HG02970 (cell line): ENCODE data around the gene SAP25.

Source experiments
- ATAC-seq: cut with Tn5 transposase; IDR thresholded peaks from one replicate; pipeline ENCODE4 v1.9.1; 2021; ENCODE audit warnings: mild to moderate bottlenecking, moderate library complexity, moderate number of reproducible peaks; ENCODE audit not compliant: unreplicated experiment, low FRiP score

SAP25 gene

DNA sequence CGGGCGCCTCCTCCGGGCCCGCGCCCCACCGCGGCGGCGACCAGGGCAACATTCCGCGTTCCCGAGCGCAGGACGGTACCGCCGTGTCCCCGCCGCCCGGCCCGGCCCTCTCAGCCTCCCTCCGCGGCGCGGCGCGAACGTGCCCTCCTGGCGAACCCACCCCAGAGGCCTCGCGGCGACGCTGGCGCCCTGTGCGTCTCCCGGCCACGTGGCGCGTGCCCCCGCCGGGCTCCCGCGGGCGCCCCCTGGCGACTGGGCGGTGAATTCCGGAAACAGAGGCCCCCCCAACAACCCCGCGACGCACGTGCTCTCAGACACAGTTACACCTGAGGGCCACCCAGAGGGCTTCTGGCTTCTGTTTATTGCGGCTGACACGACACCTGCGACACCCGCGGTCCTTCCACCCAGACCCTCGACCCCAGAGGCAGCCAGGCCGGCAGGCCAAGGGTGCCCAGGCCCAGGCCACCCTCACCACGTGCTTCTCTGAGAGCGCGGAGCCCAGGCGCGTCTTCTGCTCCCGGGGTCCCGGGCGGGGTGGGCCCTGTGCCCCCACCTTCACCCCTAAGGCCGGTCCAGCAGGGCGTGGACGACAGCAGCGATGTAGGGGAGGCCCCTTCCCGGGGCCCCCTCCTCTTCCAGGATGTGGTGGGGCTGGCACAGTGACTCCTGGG is at the start of gene SAP25:
SAP25 (minus strand) TSS at position 210 of the 671 bp plus-strand sequence; CDS start at position 52, 158 bp downstream.
- ATAC-seq, result no peak

- ATAC-seq, result no peak
Measured at GRCh38 chr7:100621554-100621953, 47.9 kb upstream of the SAP25 start.

DNA sequence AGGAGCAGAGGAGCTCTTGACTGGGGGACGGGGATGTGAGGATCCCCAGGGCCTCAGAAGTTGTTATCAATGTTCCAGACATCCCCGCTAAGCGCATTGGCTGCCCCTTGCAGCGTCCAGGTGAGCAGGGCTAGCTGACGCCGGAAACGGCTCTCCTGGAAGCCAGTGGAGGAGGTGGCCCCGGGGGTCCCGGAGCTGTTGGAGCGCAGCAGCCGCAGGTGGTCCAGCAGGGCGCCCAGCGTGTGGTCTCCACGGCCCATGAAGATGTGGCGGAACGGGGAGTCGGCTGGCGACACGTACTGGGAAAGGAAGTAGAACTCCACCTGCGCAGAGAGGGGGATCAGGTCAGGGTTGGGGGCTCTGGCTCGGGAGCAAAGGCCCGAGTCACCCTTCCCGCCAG is 47.1 kb upstream of the SAP25 start:
- no peak for ATAC-seq

DNA sequence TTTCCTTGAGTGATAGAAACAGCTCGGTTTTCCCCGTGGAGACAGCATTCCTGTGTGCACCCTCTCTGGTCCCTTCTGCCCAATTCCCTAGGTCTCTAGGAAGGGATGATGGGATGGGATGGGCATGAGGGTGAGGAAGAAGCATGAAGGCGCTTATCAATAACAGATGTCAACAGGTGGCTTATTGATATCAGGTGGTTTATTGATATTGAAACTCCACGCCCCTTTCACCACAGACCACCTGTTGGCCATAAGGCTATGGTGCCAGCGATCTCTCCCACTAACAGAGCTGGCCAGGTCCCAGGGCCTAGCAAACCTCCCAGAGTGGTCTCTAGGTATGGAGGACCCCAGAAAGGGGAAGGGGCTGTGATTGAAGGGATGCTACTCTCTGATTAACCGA is 46.5 kb upstream of the SAP25 start:
- no peak for ATAC-seq

DNA sequence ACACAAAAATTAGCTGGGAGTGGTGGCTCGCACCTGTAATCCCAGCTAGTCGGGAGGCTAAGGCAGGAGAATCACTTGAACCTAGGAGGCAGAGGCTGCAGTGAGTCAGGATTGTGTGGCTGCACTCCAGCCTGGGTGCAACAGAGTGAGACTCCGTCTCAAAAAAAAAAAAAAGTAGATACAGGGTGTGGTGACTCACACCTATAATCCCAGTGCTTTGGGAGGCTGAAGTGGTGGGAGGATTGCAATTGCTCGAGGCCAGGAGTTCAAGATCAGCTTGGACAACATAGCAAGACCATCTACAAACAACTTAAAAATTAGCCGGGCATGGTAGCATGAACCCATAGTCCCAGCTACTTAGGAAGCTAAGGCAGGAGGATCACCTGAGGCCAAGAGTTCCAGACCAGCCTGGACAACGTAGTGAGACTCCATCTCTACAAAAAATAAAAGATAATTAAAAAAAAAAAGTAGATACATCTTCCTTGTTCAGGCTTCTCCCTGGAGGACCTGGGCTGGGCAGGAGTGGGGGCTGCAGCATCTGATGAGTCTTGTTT is 40.7 kb upstream of the SAP25 start:
- no peak for ATAC-seq

- ATAC-seq, result no peak
Measured at GRCh38 chr7:100613412-100614175, 39.9 kb upstream of the SAP25 start.

DNA sequence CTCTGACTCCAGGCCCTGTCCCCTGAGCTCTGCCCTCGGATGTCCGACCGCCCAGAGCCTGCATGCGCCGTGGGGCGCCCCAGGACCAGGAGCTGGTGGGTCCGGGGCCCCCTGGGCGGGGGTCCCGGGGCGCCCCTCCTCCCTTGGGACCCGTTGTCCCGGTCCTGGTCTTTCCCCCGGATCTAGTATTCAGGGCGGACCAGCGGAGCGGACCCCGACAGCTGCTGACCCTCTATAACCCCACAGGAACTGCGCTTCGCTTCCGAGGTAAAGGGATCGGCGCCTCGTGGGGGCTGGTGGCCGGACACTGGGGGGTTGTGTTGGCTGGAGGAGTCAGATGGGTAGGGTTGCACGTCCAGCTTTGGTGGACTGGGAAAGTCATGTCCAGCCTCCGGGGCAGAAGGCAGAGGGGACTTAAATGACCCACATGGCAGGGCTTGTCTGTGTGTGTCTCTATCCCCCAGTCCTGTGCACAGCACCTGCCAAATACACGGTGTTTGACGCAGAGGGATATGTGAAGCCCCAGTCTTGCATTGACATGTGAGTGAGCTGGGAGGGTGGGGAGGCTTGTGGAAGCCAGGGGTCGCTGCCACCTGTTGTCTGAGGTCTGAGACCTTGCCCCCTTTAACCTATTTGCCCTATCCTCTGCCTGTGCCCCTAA is 39.2 kb upstream of the SAP25 start:
- no peak for ATAC-seq

- peak; percentile 91 for ATAC-seq
Measured at GRCh38 chr7:100611983-100612729, 38.5 kb upstream of the SAP25 start, which contains the start of gene MOSPD3. TSS of gene MOSPD3 (plus strand) at chr7:100612540. CDS start at chr7:100612792, 252 bp downstream.

GRCh38 chr7:100609958-100610357 is 36.3 kb upstream of the SAP25 start:
- no peak for ATAC-seq

- ATAC-seq, result no peak
Measured at GRCh38 chr7:100607111-100607510, 33.4 kb upstream of the SAP25 start.

DNA sequence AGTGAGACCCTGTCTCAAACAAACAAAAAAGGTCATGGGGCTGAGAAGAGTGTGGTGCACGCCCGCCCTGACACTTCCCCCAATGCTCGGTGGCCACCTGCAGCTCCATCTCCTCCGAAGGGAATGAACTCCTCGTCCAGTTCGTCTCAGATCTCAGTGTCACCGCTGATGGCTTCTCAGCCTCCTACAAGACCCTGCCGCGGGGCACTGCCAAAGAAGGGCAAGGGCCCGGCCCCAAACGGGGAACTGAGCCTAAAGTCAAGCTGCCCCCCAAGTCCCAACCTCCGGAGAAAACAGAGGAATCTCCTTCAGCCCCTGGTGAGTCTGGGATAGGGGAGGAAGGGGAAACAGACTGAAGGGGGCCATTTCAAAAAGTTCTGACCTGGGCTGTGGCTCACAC is 32.6 kb upstream of the SAP25 start:
- no peak for ATAC-seq

DNA sequence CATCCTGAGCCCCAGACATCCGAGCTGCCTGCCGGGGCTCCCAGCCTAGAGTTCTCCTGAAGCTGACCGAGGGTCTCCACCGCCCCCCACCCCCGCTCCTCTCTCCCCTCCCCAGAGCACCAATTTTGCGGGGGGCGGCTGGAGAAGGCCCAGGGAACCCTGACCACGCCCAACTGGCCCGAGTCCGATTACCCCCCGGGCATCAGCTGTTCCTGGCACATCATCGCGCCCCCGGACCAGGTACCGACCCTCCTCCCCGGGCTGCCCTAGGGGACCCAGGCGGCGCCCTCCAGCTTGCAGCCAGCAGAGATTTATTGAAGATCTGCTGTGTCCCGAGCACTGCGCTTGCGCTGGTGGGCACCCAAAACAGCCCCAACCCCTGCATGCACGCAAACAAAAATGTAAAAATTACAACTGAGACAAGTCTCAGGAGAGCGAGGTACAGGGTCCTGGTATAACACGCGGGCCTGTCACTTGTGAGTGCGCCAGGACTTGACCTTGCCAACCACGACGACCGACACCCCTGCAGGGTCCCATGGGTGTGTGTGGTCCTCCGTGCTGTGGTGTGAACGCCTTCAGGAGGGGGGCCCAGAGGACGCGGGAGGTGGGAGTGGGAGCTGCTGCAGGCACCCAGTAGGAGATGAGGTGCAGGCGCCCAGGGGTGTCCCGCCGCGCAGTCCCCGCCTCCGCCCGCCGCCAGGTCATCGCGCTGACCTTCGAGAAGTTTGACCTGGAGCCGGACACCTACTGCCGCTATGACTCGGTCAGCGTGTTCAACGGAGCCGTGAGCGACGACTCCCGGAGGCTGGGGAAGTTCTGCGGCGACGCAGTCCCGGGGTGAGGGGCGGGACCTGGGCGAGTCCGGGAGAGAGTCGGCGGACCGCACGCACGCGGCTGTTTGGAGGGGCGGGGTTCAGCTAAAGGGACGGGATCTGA is 31.5 kb upstream of the SAP25 start:
- ATAC-seq, result no peak

GRCh38 chr7:100604028-100604975 is 30.6 kb upstream of the SAP25 start:
- no peak for ATAC-seq

- no peak for ATAC-seq
Measured at GRCh38 chr7:100603726-100604027, 30.0 kb upstream of the SAP25 start.

- no peak for ATAC-seq
Measured at GRCh38 chr7:100602889-100603725, 29.4 kb upstream of the SAP25 start.

- no peak for ATAC-seq
Measured at GRCh38 chr7:100600730-100601038, 27.0 kb upstream of the SAP25 start.

- no peak for ATAC-seq
Measured at GRCh38 chr7:100599911-100600729, 26.4 kb upstream of the SAP25 start.
